Hepatocyte (in vitro differentiated cells): ENCODE data around the gene NUDT7.

Experiments used
- EZH2 ChIP-seq: fragments of 200-600 bp; sonication (generic); IDR thresholded peaks from 2 replicates; pipeline ENCODE4 v1.6.1; 2016; ENCODE audit warnings: antibody characterized with exemption, mild to moderate bottlenecking, borderline replicate concordance
- EZH2phosphoT487 ChIP-seq: fragments of 200-600 bp; sonication (generic); IDR thresholded peaks from one replicate; pipeline ENCODE4 v1.6.1; 2018; ENCODE audit warnings: antibody characterized with exemption, mild to moderate bottlenecking, low read depth, moderate library complexity; ENCODE audit not compliant: unreplicated experiment, severe bottlenecking
- TF ChIP-seq, protein P1 (sequence below): fragments of 200-600 bp; sonication (generic); IDR thresholded peaks from 2 replicates; pipeline ENCODE4 v1.5.1; 2016; ENCODE audit warnings: antibody characterized with exemption, mild to moderate bottlenecking; ENCODE audit not compliant: poor library complexity

DNA sequence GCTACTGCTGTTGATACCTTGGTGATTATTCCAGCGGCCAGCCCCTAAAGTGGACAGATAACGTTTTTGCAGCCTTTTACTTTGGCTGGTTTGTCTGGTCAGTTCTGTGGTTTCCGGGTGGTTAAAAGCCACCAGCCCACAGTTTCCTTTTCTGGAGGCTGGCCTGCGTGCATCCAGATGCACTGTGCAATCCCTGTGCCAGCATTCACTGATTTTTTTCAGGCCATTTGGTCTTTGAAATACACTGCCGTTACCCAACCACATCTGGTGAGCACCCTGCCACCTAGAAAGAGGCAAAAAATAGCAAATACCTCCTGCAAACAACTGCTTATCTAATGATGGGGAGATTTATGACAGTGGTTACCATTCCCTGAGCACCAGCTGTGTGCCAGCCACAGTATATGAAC, 797 bp downstream of the NUDT7 start:
- TF ChIP-seq, protein P1, sequence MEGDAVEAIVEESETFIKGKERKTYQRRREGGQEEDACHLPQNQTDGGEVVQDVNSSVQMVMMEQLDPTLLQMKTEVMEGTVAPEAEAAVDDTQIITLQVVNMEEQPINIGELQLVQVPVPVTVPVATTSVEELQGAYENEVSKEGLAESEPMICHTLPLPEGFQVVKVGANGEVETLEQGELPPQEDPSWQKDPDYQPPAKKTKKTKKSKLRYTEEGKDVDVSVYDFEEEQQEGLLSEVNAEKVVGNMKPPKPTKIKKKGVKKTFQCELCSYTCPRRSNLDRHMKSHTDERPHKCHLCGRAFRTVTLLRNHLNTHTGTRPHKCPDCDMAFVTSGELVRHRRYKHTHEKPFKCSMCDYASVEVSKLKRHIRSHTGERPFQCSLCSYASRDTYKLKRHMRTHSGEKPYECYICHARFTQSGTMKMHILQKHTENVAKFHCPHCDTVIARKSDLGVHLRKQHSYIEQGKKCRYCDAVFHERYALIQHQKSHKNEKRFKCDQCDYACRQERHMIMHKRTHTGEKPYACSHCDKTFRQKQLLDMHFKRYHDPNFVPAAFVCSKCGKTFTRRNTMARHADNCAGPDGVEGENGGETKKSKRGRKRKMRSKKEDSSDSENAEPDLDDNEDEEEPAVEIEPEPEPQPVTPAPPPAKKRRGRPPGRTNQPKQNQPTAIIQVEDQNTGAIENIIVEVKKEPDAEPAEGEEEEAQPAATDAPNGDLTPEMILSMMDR: no peak
- TF ChIP-seq EZH2 (no peak), EZH2phosphoT487 (no peak)
